AG09319 (cell line): ENCODE data around the gene PER1.

ENCODE experiments used
- DNase-seq: peaks from one replicate; pipeline ENCODE4 v3.0.0-alpha.2; 2010; ENCODE audit warnings: low read depth; ENCODE audit errors: extremely low read depth
- TF ChIP-seq, protein P1 (sequence below): IDR thresholded peaks from 2 replicates; pipeline ENCODE4 v1.5.1; 2011; ENCODE audit warnings: low read depth, mild to moderate bottlenecking, inconsistent platforms, low read length, moderate library complexity

PER1 gene

DNA sequence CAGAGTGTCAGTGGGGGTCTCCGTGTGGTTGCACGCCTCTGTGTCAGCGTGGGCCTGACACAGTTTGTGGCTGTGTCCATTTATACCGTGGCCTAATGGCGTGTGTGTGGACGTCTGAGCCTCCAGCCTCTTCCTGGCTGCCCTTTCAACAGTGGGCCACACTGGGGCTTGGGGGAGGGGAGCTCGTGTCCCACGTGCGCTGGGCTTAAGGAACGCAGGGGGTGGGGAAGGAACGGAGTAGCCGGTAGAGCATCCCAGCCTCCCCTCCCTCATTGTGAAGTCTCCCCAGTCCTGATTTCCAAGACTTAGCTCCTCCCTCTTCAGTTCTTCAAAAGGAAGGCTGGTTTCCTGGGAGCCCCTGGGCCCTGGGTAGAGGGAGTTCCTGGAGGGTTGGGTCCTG, 18.8 kb downstream of the PER1 start:
- DNase-seq, result no peak
- TF ChIP-seq, protein P1, sequence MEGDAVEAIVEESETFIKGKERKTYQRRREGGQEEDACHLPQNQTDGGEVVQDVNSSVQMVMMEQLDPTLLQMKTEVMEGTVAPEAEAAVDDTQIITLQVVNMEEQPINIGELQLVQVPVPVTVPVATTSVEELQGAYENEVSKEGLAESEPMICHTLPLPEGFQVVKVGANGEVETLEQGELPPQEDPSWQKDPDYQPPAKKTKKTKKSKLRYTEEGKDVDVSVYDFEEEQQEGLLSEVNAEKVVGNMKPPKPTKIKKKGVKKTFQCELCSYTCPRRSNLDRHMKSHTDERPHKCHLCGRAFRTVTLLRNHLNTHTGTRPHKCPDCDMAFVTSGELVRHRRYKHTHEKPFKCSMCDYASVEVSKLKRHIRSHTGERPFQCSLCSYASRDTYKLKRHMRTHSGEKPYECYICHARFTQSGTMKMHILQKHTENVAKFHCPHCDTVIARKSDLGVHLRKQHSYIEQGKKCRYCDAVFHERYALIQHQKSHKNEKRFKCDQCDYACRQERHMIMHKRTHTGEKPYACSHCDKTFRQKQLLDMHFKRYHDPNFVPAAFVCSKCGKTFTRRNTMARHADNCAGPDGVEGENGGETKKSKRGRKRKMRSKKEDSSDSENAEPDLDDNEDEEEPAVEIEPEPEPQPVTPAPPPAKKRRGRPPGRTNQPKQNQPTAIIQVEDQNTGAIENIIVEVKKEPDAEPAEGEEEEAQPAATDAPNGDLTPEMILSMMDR, result no peak

DNA sequence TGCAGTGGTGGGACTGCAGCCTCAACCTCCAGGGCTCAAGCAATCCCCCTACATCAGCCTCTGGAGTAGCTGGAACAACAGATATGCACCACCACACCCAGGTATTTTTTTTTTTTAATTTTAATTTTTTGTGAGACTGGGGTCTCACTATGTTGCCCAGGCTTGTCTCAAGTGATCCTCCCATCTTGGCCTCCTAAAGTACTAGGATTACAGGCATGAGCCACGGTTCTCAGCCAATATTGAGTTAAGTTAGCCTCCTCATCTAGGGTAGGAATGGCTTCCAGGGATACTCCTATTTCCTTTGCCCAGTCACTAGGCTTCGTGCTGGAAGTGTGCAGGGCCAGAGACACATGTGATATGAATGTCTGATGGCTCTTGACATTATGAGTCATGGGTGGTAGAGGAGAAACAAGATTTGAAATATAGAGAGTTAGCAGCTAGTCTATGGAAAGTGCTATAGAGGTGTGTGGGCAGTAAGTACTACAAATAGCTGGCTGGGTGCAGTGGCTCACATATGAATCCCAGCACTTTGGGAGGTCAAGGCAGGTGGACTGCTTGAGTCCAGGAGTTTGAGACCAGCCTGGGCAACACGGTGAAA, 20.3 kb downstream of the PER1 start:
- TF ChIP-seq, protein P1, result no peak
- DNase-seq, result no peak

DNA sequence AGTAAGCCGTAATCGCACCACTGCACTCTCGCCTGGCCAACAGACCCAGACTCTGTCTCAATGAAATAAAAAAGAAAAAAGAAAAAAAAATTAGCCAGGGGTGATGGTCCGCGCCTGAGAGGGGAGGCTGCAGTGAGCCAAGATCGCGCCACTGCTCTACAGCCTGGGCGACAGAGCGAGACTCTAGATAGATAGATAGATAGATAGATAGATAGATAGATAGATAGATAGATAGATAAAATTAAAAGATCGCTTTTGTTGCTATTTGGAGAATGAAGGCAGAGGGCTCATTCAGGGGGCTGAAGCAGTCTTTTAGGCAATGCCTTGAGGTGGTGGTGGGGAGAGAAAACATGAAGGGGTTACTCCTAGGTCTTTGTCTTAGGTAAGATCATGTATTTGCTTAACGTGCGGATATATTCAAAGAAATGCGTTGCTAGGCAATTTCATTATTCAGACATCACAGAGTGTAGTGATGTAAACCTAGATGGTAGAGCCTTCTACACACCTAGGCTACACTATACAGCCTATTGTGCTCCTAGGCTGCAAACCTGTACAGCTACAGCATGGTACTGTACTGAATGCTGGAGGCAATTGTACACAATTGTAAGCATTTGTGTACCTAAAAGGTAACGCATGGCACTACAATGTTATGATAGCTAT, 23.9 kb downstream of the PER1 start:
- TF ChIP-seq, protein P1, result no peak
- no peak for DNase-seq

DNA sequence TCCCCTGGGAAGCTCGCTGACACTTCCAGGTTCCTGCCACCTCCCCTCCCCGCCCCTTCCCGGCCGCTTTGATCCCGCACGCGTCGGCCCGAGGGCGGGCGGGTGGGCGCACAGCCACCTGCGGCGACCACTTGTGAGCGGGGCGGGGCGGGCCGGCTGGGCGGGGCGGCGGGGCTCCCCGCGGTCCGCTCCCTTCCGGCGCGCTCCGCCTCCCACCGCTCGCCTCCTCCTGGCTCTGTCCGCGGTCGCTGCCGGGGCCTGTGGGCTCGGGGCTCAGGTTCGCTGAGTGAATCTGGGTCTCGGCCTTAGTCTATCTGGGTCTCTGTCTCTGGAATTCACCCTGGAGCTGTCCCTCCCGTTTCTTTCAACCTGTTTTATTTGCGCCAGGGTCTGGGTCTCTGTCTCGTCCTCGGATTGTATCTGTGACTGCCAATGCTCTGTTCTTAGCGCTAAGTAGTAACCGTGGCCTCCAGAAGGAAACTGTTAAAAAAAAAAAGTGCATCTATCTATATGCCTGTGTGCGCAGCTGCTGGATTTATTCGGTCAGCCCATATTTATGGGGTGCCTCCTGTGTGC, 25.6 kb downstream of the PER1 start:
- DNase-seq, result no peak
- TF ChIP-seq, protein P1, result no peak

DNA sequence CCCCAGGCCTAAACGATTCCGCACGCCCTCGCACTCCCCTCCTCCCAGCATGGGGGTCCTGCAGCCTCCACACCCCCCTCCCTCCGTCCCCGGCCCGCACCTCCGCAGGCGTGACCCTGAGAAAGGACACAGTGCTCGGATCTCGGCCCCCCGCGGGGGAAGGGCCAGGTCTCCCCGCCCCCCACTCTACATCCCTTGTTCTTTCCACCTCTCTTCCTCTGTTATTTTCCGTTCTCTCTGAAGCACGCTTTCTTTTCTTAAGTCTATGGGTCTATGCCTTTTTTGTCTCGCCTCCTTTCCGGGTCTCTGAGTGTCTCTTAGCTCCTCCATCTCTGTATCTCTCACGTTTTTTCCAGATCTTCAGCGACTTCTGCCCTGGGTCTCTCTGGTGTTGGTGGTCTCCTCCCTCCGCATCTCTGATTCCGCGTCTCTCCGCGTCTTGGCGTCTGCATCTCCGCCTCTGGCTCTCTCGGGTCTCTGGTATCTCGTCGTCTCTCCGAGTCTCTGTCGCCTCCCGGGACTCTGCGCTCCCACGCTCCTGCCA, 26.2 kb downstream of the PER1 start:
- TF ChIP-seq, protein P1, result no peak
- DNase-seq, result no peak

DNA sequence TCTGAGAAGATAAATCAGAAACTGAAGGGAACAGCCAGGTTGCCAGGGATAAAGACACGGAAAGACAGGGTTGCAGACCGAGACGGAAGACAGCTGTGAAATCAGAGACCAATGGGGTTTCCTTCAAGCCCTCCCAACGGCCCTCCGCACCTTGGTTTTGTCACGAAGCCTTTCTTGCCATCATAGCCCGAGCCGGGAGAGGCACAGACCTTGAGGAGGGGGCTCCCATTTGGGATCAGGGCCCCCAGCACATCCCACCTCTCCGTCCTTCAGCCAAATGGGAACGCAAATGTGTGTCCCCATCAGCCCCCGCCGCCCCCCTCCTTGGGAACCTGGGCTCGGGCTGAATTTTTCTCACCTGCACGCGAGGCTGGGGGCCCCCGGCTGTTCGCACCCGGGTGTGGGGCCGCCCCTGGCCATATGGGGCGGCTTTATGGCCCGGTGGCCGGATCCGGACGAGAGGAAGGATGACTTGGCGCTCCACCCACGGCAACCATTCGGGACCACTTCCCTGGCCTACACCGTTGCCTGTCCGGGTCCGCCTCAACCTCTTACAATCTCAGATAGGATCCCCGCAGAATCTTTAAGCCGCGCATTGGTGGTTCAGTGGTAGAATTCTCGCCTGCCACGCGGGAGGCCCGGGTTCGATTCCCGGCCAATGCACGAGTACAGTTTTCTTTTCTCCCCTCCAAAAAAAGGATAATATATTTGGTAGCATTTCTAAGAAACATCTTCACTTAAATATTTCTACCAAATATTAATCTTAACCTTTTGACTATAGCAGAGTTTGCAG, 26.9 kb downstream of the PER1 start:
- TF ChIP-seq, protein P1, result no peak
- DNase-seq, result no peak
